ENCODE results near the gene PPIC.

Gene PPIC

DNA sequence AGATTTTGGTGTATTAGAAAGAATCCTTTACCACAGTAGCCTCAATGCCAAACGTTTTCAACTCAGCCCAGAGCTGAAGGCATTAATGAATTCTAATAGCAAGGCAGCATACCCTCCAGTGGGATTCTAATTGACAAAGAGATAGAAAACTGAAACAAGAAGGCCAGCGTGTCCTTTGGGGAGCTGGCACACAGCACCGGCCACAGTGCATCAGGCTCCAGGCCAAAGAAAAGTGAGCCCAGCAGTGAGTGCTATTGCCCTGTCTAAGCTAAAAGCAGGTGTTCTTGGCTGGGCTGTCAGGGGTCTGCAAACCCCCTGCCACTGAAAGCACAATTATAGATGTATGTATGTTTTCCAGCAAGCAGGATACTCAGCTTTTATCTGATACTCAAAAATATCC, 40.4 kb downstream of the PPIC start:
- no peak overlapping the region for H3K4me3 ChIP-seq (ENCODE audit: low read depth, low read length)
- DNase-seq (ENCODE audit: low read depth): no peak
- TF ChIP-seq, protein P1, sequence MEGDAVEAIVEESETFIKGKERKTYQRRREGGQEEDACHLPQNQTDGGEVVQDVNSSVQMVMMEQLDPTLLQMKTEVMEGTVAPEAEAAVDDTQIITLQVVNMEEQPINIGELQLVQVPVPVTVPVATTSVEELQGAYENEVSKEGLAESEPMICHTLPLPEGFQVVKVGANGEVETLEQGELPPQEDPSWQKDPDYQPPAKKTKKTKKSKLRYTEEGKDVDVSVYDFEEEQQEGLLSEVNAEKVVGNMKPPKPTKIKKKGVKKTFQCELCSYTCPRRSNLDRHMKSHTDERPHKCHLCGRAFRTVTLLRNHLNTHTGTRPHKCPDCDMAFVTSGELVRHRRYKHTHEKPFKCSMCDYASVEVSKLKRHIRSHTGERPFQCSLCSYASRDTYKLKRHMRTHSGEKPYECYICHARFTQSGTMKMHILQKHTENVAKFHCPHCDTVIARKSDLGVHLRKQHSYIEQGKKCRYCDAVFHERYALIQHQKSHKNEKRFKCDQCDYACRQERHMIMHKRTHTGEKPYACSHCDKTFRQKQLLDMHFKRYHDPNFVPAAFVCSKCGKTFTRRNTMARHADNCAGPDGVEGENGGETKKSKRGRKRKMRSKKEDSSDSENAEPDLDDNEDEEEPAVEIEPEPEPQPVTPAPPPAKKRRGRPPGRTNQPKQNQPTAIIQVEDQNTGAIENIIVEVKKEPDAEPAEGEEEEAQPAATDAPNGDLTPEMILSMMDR (IDR thresholded peaks at IDR 0.05; ENCODE audit: insufficient read depth, low read depth, low read length, missing control alignments): no peak

DNA sequence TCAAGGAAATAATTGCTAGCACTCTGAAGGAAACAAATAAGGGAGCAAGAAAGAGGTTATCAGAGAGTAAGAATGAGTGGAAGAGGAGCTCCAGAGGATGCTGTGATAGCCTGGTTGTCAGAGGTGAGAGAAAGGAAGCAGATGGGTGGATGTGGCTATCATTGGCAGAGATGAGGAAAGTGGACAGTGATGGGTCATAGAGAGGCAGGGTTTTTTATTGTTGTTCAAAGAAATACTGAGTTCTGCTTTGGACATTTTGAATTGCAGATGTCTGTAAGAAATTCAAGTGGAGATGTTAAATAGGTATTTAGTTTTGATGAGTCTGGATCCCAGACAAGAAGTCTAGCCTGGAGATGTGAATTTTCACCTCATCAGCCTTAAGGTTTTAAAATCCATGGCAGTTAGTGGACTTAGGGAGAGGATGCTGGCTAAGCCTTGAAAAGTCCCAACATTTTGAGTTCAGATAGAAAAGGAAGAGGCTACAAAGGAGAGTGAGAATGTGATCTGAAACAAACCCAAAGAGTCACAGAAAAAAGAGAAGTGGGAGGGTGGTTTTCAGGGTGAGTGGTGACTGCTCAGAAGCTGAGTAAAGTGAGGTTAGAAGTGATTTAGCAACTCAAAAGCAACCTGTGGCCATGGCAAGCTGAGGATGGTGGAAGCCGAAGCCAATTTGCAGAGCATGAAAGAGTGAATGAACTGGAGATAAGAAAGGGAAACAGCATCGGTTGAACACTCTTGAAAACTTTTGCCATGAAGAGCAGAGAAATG, 50.4 kb downstream of the PPIC start:
- TF ChIP-seq, protein P1 (IDR thresholded peaks at IDR 0.05; ENCODE audit: insufficient read depth, low read depth, low read length, missing control alignments): no peak
- H3K4me3 ChIP-seq (ENCODE audit: low read depth, low read length): no peak overlapping the region
- DNase-seq (ENCODE audit: low read depth): peak; percentile 60

DNA sequence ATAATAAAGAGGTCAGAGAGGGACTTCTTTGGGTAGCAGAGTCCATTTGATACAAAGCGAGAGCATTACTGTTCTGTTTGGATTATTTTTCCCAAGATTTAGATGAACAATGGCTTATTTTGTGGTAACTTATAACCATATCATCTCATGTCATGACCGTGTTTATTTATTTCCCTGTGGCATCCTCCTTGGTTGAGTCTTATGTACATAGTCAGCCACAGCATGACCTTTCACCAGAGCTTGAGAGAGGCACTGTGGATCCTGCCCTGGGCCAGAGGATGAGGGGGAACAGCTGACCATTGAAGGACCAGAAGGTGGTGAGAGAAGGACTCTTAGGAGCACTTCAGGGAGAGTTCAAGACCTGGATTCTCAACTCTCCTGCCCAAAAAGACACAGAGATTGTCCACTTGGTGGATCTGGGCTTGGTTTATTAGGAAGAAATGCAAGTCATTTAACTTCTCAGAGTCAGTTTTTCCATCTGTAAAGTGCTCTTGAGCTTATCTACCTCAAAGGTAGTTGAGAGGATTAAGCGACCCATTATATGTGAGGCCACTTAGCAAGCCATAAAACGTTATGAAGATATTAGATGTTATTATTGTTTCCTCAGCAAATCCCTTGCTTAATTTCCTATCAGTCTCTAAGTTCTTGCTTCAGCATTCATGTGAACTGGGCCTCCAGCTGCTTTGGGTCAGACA, 51.4 kb downstream of the PPIC start:
- TF ChIP-seq, protein P1 (IDR thresholded peaks at IDR 0.05; ENCODE audit: insufficient read depth, low read depth, low read length, missing control alignments): no peak
- no peak for DNase-seq (ENCODE audit: low read depth)
- no peak overlapping the region for H3K4me3 ChIP-seq (ENCODE audit: low read depth, low read length)

DNA sequence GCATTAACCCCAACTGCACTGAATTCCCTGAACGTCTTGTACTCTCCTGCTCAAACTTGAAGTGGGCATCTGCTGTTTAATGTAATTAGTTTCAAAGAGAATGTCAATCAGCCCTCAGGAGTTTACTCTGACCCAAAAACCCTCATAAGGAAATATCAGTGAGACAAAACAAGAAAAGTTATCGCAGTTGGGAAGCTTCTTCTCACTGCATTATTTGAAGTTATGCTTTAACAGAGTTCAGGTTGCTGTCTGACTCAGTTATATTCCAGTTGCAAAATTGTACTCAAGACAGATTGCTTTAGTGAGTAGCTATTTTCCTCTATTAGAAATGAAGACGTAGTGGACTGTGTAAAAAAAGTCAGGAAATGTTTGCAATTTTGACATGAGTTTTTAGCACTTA, 52.1 kb downstream of the PPIC start:
- H3K4me3 ChIP-seq (ENCODE audit: low read depth, low read length): no peak overlapping the region
- TF ChIP-seq, protein P1 (IDR thresholded peaks at IDR 0.05; ENCODE audit: insufficient read depth, low read depth, low read length, missing control alignments): no peak
- DNase-seq (ENCODE audit: low read depth): no peak

DNA sequence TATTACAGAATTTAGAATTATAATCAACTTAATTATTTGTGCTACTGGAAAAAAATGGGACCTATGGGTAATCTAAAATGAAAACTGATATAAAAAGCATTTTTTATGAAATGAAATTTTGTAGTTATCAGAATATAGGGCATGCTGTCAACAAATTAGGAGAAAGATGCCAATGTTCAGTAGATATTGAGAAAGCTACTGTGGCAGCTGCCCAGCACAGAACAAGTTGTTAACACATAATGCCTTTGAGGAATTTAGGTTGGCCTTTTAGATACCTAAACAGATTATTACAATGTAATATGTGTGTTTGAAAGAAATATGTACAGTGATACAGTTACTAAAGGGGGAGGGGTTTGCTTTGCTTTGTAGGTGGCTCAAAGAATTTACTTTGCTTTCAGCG, 54.1 kb downstream of the PPIC start:
- H3K4me3 ChIP-seq (ENCODE audit: low read depth, low read length): no peak overlapping the region
- DNase-seq (ENCODE audit: low read depth): no peak
- TF ChIP-seq, protein P1 (IDR thresholded peaks at IDR 0.05; ENCODE audit: insufficient read depth, low read depth, low read length, missing control alignments): no peak

DNA sequence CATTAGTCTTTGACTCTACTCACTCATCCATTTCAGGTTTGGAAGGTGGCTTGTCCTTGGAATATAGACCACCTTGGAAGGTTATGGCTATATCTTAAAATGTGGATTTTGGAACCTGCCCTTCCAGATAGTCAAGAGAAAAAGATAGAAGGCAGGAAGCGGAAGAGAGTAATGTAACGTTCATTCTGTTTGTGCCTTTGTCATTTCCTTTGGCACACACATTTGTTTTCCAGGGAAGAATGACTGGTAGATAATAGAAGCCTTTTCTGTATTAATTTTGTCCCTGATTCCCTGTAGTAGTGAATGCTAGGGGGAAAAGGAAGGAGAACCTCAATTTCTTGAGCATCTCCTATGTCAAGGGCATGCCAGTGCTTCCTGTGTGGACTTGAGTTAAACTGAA, 54.7 kb downstream of the PPIC start:
- no peak for DNase-seq (ENCODE audit: low read depth)
- TF ChIP-seq, protein P1 (IDR thresholded peaks at IDR 0.05; ENCODE audit: insufficient read depth, low read depth, low read length, missing control alignments): no peak
- H3K4me3 ChIP-seq (ENCODE audit: low read depth, low read length): no peak overlapping the region
